Ammon's horn (tissue), 1 donor: Measurements from ENCODE around the gene PAX5.

Experiments
- DNase-seq: peaks from one replicate; pipeline ENCODE4 v3.0.0-alpha.2; 2016; ENCODE audit warnings: low spot score

Gene PAX5

DNA sequence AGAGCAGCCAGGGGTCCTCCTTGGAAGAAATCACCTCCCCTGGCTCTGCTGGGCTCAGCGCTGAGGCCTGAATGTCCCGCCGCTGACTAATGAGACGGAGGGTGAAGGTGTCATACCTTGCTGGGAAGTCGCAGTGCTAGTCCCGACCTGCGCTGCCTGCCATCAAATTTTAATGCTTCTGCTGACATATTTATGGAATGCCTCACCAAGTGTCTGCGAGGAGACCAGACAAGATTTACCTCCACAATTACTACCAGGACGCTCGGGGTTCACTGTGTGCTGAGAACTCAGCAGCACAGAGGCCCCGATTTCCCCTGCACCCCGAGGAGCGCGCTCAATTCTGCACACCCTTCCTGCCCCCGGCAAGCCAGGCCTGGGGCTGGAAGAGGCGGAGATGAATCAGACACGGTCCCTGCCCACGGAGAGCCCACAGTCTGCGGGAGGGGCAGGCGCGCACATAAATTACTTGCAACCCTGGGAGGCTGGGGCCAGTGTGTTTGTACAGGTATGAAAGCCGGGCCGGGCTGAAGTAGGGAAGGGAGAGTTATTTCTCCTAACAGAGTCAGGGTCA lies 175.2 kb downstream of the PAX5 start:
- DNase-seq = no peak

DNA sequence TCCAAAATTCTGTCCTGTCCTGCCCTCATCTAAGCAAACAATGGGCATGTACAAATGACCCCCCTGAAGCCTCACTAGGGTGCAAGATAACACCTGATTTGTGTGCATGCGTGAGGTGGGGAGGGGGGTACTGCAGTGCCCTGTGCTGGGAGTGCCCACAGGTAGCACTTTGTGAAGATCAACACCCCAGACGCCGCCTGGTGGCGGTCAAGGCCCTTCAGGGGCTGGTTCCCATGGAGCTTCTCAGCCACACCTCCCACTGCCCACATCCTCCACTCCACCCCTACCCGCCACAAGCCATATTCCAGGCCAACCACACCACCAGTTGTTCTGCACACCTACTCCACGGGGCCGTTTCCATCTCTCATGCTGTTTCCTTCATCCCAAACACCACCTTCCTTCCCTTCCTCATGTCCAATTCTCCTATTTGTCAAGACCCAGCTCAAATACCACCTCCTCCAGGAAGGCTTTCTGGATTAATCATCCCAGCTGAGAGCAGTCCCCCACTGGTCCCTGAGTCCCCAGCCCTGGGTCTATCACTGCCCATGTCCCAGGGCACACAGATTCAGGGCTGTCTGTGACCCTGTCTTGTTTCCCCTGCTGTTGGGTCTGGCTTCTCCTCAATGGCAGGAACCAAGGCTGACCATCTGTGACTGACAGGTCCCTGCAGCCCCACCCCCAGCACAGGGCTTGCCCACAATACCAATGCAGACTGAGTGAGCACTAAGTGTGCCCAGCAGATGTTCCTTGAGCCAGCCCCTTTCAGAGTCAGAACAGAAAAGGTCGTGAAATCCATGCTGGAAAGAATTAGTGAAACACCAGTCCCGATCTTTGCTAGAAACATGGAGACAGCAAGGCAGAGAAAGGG lies 178.4 kb downstream of the PAX5 start:
- DNase-seq = no peak

DNA sequence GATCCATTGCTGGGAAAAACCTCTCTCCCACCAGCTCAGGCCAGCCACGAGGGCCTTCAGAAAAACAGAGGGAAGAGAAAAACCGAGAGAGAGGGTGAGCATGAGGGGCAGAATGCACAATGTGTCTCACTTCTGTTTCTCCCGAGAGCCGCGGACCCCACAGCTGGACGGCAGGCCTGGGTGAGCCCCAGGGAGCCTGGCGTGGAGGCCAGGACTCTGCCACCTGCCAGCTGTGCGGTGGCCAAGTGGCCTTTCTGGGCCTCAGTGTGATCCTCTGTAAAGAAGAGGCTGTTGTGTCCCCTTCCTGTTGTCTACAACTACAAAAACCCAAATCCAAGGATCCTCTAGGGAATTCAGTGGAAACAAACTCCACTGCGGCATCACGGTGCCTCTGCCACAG lies 179.3 kb downstream of the PAX5 start:
- no peak for DNase-seq

DNA sequence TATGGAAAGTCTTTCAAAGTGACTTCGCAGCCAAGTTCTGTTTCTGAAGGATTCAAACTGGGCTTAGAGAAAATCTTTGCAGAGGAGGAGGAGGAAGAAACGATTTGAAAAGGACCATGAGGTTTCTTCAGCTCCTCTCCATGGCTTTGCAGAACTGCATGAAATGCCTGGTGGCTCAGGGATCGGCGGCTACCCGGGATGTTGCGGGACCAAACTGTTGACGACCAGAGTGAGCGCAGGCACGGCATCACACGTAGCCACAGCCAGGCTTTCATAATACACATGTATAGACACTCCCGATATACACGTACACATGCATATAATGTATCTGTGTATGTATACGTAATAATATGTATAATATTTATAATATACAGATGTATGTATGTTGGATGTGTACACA lies 180.0 kb downstream of the PAX5 start:
- DNase-seq = no peak

DNA sequence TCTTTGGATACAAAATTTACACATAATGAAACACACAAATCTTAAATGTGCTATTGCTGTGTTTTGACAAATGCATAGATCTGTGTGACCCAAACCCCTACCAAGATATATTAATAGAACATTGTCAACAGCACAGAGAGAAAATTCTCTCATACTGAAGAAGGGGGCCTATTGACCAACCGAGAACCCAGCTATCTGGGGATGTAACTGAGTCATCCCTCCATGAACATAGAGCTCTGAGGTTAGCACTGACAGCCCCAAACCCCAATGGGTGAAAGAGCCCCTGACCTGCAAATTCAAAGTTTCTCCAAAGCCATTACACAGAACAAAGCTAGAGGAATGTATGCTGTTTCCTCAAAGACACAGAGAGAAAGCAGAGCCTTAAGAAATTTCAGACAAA lies 180.8 kb downstream of the PAX5 start:
- no peak for DNase-seq

DNA sequence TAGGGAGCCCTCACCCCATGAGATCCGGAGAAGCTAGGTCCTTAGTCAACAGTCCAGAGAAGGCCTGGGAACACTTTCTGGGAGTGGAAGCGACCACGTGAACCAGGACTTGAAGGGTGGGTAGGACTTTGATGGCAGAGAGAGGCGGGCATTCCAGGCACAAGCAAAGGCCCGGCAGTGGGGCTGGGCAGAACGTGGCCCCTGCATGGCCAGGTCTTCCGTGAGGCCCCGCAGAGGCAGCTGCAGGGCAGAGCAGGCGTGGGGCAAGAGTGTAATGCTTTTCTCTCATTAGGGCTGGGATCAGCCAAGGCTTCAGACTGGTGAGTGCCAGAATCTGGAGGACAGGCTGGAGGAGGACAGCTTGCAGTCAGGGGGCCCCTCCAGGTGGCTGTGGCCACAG lies 184.1 kb downstream of the PAX5 start:
- no peak for DNase-seq

DNA sequence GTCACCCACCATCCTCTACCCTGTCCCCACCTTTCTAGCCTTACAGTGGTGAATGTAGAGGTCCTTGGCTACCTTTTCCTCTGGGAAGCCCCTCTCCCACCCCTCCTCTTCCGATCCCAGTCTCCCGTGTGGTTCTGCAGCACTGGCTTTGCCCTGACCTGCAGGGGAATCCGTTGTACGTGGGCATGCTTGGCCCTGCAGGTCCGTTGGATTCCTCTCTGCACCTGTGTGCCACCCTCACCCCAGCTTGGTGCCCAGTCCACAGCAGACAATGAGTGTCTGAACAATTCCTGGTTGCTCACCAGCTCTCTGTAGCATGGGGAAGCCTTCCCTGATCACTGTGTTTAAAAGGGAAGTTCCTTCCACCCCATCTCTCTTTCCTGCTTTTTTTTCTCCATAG lies 185.1 kb downstream of the PAX5 start:
- DNase-seq = no peak

DNA sequence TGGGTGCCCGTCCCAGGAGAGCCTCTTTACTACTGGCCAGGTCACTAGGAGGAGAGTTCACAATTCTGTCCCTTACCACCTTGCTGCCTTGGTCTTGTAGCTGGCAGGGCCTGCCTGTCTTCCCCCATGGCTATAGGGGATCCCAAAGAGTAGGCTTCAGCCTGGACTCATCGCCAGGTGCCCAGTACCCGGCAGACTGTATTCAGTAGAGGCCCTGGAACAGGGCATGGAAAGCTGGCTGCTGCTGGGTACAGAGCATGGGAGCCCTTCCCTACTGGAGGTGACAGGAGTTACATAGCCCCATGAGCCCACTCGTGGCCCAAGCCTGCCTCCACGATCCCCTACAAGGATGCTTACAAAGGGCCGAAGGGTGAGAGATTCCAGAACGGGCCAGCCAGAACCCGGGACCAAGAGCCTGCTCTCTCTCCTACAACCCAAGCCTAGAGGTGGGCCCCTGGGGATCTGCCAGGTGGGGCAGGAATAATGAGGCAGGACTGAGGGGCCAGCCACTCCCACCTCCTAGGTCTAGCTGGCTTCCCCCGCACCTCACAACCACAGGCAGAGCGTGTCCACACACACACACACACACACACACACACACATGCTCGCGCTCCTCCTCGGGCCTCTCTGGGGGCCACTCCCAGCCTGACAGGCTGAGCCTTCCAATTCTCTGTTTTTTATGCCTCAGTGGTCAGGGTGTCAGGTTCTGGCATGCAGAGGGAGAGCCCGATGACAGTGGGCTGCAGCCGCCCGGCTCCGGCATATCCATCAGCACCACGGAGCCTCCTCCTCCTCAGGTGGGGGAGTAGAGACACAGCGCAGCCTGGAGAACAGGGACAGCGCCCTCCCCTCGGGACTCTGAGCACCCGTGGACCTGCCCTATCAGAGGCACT lies 186.0 kb downstream of the PAX5 start:
- no peak for DNase-seq

DNA sequence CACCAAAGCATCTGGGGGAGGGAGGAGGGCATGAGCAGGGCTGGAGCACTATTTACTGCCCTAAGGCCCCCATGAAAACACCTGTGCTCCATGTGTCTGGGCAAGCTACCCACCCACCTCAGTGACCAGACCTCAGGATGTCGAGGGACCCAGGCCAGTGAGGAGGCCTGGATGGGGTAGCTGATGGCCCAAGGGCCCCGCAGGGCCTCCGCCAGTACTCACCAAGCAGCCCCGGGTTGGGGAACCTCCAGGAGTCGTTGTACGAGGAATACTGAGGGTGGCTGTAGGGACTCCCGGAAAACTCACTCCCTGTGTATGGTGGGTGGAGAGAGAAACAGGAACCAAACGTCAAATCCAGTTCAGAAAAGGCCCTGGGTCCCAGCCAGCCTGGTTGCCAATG lies 187.4 kb downstream of the PAX5 start:
- DNase-seq = no peak

DNA sequence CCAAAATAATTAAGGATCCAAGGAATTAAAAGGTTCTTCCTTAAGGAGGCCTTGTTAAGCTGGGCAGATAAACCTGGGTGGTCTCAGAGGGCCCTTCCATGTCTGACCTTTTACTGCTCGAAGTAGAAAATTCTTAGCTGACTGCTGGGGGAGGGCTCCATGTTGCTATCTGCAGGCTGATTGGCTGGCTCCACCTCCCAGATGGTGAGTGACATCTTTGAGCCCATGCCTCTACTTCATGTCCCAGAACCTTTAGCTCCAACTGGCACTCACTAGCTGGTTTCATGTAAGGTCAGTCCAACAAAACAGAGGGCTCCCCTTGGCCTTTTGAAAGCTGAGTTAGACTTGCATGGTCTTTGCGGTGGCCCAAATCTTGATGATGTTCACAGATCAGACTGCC lies 188.2 kb downstream of the PAX5 start:
- DNase-seq = no peak

DNA sequence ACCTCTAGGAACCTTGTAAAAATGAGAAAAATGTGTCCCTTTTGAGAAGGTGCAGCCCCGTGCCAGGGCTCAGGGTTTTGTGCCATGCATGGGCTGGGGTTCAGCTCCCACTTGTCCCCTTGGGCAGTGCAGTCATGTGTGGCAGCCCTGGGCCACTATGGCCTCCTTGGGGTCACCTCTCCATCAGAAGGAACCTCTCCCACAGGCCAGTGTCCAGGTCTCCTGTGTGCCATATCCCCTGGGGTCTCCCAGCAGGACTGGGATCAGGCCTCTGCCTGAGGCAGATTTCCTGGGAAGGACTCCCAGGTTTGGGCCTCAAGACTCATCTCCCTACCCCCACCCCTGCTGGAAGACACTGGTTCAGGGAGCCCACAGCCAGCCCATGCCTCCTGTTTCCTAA lies 189.1 kb downstream of the PAX5 start:
- no peak for DNase-seq

DNA sequence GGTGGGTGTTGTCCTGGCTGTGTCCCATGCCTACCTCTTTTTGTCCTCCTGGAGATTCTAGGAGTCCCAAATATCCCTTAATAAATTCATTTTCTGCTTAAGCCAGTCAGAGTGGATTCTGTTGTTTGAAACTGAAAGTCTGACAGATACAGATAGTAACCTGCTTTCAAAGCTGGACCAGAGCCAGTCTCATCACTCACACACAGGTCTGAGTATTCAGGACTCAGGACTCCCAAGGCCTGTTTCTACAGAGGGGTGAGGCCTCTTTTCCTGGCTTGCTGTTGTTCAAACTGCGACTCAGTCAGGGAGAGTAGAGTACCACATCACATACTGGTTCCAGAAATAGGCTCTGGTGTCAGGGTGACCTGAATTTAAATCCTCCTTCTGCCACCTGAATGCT lies 190.1 kb downstream of the PAX5 start:
- no peak for DNase-seq

DNA sequence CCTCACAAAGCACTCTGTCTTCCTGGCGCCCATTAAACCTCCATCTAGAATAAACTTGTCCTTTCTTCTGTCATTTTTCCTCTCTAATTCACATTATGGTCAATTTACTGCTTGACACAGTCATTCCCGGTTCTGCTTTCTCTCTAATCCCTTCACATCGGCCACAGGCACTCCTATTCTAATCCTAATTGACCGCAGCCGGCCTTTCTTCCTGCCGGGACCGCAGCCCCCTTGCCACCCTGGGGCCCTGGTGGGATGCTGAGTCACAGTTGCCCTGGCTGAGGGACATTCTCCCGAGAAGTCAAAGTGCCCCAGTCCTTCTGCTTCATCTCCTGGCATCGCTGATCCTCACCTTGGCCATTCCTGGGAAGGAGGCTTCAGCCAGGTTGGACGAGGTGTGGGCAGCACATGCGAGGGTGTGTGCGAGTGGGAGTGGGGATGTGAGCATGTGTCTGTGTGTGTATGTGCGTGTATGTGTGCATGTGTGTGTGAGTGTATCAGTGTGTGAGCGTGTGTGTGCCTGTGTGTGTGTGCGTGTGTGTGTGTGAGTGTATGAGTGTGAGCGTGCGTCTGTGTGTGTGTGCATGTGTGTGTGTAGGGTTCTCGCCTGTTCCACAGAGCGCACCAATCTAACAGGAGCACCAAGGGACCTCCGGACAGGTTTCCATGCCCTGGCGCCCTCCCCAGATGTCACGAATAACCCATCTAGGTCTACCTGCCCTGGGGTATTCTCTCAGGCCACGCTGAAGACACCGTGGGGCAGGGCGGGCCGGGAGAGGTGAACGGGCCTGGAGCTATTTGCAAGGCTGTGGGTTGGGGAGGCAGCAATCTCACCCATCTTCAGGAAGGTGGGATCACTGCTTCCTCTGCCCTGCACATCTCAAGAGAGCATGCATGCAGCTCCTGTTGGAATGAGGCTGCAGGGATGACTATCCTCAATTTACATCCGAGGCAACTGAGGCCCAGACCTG lies 191.2 kb downstream of the PAX5 start:
- DNase-seq = no peak

DNA sequence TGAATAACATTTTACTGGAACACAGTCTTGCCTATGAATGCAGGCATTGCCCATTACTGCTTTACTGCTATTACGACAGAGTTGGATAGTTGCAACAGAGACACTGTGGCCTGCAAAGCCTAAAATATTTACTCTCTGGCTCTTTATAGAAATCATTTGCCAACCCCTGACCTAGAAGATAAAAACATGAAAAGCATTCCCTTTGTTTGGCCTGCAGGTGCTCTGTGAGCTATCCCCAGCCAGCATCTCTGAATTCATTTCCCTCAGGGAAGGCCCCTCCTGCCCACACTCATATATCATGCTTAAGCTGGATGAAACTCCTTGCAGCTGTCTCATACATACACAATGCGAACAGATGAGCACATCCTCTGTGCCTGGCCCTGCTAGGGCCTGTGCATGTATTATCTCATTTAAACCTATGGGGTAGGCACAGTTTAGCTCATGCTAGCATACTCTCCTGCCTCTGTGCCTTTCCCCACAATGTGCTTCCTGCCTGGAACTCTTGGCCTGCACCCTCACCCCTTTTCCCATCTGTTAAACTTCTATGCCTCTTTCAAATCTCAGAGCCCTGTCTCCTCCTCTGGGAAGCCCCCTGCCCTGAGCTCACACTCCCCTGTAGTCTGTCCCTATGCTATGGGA lies 193.1 kb downstream of the PAX5 start:
- DNase-seq = no peak

DNA sequence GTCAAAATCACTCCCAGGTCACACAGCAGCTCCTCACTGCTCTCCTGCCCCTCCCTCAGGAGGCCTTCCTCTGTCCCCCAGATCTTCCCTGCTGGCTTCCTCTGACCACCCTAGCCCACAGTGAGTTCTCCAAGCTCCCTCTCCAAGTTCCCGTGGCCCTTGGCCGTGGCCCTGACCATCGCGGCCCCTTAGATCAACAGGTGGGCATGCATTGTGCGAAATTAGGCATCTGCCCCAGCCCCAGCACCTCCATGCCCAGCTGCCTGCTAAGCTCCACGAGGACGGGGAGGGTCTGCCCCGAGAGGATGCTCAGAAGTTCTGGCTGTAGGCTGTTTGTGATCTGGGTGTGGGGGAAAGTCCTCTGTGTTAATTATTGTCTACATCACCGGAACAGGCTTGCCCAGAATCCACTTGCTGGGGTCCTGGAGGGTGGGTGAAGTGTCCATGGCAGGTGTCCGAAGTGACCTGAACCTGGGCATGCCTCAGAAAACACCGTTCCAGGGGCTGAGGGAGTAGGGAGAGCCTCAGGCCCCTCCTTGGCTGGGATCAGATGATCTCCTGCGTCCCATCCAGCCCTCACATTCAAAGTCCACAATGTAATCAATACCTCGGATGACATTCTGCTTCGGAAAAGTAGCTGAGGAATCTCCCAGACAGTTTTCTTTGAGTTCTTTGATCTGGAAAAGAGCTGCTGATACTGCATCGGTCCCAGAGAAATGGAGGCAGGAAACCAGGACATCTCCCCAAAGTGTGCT lies 194.8 kb downstream of the PAX5 start:
- DNase-seq = no peak

DNA sequence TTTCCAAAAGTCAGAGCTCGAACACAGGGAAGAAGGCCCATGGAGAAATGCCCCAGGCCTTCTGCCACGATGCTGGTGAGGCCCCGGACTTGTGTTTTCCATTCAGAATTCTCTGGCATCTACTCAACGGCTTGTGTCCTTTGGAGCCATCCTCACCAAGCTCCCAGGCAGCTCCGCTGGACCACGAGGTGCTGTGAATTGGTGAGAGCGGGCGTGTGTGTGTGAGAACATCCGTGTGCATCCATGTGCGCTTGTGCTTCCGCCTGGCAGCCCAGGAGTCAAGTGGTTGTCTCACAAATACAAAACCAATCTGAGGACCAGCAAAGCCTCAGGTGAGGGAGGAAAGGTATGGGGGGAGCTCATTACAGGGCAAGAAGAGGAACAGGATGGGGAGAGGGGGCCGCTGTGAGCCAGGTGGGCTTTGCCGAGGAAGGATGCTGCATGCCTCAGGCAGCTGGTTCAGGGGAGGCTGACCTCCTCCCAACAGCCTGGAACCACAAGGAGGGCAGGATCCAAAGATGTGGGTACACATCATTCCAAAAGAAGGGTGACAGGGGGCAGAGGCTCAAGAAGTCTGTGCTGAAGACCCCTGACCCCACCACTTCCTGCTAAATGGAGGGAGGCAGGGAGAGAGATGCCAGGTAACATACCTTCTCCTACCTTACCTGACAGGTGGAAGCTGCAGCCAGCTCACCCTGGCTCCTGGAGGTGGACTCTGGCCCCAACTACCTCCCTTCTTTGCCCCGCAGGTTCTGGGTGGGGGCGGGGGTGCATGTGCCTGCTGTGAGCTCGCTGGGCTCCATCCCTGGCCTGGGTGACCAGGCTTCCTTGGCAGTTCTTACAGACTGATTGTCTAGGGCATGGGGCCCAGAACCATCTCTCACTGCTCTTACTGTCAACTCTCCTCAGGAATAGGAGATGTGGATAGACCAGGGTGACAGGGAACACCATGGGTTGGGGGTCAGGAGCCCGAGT lies 196.3 kb downstream of the PAX5 start:
- DNase-seq = no peak

DNA sequence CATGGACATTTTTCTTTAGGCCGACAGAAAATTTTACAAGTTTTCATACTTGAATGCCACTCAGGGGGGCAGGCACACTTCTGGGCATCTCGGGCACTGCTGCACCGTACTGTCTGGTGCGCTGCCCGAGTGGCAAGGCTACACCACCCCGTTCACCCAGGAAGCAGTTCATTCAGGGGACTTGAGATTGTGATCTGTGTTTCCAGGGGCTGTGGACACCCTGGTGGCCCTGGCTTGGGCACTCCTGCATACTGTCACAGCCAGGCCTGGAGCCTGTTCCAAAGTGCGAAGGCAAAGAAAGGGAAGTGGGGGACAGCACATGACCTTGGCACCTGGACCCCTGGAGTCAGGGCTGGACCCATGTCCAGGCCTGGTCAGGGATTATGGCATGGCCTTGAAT lies 197.6 kb downstream of the PAX5 start:
- no peak for DNase-seq

DNA sequence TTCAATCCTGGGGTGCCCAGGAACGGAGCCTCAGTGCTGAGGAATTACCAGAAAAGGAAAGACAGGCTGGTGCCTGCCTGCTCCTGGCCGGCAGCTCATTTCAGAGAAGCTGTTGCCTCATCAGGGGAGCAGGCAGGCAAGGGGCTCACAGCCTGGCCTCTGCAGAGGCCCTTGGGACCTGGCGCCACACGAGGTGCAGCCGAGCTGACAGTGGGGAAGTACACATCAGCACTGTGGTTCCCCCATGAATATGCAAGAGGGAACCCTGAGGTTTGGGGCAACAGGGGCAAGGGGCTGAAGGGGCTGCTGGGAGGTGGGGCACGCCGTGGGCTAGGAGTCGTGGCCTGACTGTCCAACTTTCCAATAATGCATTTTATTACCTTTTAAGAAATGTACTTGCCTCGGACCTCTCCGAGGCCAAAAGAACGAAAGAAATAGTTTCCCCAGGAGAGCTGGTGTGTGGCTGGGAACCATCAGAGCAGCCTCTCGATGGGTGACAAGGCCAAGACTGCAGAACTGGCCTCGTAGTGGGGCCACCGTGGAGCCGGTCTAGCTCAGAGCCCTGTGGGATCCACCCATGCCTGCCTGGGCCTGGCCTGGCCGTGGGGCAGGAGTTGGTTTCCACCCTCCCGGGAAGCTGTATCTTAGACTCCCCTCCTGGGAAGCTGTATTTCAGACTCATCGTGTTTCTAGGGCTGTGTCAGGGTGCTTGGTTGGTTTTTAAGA lies 198.6 kb downstream of the PAX5 start:
- no peak for DNase-seq

DNA sequence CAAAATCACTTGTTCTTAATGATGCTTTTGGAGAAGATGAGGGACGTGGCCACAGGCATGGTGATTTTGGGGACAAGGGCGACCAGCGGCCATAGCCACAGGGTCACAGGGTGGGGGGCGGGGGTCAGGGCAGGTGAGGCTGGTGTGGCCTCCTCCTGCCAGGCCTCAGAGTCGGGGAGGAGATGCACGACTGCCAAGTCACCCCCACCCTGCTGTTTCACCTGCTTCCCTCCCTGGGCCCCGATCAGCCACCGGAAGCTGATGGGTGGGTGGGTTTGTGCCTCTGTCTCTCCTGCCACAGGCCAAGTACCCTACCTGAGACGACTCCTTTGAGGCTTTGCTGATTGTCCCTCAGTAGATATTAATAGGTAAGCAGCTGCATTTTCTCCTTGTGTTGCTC lies 199.3 kb downstream of the PAX5 start:
- no peak for DNase-seq
